Stomach (tissue), 4 donors: ENCODE results near the gene WAS.

Source experiments
- POLR2AphosphoS5 ChIP-seq, 3 donors: sonication (generic); formaldehyde crosslinking; IDR thresholded peaks; one replicate each; pipeline ENCODE4 v1.6.1; 2016; ENCODE audit warnings: antibody characterized with exemption in 3 of 3
- TF ChIP-seq, protein P1 (sequence below), 7 experiments: fragments of 450-650 bp in 4 of 7; fragments of 200-600 bp in 3 of 7; sonication (generic) in 3 of 7; IDR thresholded peaks; one replicate each; pipeline ENCODE4 v1.5.1; 2016 to 2019; ENCODE audit warnings: antibody characterized with exemption in 7 of 7, control low read depth in 2 of 7, mild to moderate bottlenecking in 1 of 7

DNA sequence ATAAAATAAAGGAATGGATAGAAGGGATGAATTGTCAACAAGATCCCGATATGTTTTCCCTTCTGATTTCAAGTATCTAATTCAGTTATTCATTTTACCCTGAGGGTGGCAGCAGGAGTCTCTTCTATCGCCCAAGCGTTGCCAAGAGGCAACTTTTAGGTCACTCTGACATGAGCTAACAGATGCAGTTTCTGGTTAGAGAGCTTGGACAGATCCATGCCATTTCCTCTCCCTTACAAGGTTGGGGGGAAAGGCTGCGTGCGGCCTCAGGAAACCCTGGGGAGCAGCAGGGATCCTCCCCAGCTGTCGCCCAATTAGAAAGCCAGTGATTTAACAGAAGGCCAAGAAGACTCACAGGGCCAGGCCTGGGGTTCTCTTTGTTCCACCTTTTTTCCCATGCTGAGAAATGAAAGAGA lies 35.3 kb upstream of the WAS start:
- TF ChIP-seq, protein P1, sequence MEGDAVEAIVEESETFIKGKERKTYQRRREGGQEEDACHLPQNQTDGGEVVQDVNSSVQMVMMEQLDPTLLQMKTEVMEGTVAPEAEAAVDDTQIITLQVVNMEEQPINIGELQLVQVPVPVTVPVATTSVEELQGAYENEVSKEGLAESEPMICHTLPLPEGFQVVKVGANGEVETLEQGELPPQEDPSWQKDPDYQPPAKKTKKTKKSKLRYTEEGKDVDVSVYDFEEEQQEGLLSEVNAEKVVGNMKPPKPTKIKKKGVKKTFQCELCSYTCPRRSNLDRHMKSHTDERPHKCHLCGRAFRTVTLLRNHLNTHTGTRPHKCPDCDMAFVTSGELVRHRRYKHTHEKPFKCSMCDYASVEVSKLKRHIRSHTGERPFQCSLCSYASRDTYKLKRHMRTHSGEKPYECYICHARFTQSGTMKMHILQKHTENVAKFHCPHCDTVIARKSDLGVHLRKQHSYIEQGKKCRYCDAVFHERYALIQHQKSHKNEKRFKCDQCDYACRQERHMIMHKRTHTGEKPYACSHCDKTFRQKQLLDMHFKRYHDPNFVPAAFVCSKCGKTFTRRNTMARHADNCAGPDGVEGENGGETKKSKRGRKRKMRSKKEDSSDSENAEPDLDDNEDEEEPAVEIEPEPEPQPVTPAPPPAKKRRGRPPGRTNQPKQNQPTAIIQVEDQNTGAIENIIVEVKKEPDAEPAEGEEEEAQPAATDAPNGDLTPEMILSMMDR (IDR thresholded peaks at IDR 0.05): peak in 1 of 7 experiments; percentile 20
- no peak for TF ChIP-seq POLR2AphosphoS5 (IDR thresholded peaks at IDR 0.05)
